ENCODE data around the gene IRX6. TPM values are rescaled to one million over a fixed set of nuclear protein-coding genes. Genes with fewer than 3 reads are reported as not detected.

IRX6 gene
- total and polyA plus RNA-seq, 2 experiments from 2014 or later = 0.10 TPM; not detected in 1

DNA sequence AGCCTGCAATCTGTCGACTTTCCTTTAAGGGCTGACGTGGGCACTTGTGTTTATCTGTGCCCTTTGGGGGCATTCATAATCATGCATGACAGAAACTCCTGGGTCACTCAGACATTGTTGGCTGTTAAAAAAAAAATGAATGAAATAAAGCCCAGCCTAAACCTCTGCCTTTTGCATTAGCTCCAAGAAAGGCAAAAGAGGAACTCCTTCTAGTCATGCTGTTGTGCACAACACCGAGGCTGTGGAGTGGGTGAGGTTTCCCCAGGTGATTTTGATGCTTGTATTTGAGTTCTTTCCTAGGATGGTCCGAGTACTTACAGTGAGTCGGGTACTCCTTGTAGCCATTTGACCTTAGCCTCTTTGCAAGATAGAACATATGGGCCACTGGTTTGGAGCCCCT is 49.6 kb upstream of the IRX6 start:
- no peak overlapping the region for H3K4me3 Mint-ChIP-seq
- Histone ChIP-seq H4K20me1 (replicated peaks; ENCODE audit: insufficient read depth) (no peaks in the 10 kb centered on the region), H3F3A (replicated peaks; ENCODE audit: low read depth) (no peaks in the 10 kb centered on the region), H3K9me2 (ENCODE audit: insufficient read depth) (peaks cover 8% of the 10 kb centered on the region; the same call in 1 of the 2 replicates), H3K79me2 (replicated peaks; ENCODE audit: insufficient read depth) (no peaks in the 10 kb centered on the region), H3K4me1 (ENCODE audit: insufficient read depth) (no peaks in the 10 kb centered on the region), H3K4me3 (no peak overlapping the region), H2AFZ (no peak overlapping the region), H3K36me3 (ENCODE audit: insufficient read depth) (no peaks in the 10 kb centered on the region), H3K27ac (ENCODE audit: low read depth) (no peak overlapping the region), H3K27me3 (ENCODE audit: insufficient read depth) (no peaks in the 10 kb centered on the region), H3K4me2 (no peak overlapping the region)
- H3K36me3 Mint-ChIP-seq (ENCODE audit: low read depth) = no peaks in the 10 kb centered on the region
- TF ChIP-seq CREB1 (CRISPR knock-in tag; IDR thresholded peaks at IDR 0.05; ENCODE audit: low read depth) = no peak
- no peak for TF ChIP-seq STAT1 (IDR thresholded peaks at IDR 0.05; ENCODE audit: unreplicated experiment)
- TF ChIP-seq, protein P1, sequence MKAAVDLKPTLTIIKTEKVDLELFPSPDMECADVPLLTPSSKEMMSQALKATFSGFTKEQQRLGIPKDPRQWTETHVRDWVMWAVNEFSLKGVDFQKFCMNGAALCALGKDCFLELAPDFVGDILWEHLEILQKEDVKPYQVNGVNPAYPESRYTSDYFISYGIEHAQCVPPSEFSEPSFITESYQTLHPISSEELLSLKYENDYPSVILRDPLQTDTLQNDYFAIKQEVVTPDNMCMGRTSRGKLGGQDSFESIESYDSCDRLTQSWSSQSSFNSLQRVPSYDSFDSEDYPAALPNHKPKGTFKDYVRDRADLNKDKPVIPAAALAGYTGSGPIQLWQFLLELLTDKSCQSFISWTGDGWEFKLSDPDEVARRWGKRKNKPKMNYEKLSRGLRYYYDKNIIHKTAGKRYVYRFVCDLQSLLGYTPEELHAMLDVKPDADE (IDR thresholded peaks at IDR 0.05) = no peak
- TF ChIP-seq, protein P2, sequence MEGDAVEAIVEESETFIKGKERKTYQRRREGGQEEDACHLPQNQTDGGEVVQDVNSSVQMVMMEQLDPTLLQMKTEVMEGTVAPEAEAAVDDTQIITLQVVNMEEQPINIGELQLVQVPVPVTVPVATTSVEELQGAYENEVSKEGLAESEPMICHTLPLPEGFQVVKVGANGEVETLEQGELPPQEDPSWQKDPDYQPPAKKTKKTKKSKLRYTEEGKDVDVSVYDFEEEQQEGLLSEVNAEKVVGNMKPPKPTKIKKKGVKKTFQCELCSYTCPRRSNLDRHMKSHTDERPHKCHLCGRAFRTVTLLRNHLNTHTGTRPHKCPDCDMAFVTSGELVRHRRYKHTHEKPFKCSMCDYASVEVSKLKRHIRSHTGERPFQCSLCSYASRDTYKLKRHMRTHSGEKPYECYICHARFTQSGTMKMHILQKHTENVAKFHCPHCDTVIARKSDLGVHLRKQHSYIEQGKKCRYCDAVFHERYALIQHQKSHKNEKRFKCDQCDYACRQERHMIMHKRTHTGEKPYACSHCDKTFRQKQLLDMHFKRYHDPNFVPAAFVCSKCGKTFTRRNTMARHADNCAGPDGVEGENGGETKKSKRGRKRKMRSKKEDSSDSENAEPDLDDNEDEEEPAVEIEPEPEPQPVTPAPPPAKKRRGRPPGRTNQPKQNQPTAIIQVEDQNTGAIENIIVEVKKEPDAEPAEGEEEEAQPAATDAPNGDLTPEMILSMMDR (conservative IDR thresholded peaks at IDR 0.05; ENCODE audit: low read depth in 2 of 2) = no peak
- TF ChIP-seq, protein P3, sequence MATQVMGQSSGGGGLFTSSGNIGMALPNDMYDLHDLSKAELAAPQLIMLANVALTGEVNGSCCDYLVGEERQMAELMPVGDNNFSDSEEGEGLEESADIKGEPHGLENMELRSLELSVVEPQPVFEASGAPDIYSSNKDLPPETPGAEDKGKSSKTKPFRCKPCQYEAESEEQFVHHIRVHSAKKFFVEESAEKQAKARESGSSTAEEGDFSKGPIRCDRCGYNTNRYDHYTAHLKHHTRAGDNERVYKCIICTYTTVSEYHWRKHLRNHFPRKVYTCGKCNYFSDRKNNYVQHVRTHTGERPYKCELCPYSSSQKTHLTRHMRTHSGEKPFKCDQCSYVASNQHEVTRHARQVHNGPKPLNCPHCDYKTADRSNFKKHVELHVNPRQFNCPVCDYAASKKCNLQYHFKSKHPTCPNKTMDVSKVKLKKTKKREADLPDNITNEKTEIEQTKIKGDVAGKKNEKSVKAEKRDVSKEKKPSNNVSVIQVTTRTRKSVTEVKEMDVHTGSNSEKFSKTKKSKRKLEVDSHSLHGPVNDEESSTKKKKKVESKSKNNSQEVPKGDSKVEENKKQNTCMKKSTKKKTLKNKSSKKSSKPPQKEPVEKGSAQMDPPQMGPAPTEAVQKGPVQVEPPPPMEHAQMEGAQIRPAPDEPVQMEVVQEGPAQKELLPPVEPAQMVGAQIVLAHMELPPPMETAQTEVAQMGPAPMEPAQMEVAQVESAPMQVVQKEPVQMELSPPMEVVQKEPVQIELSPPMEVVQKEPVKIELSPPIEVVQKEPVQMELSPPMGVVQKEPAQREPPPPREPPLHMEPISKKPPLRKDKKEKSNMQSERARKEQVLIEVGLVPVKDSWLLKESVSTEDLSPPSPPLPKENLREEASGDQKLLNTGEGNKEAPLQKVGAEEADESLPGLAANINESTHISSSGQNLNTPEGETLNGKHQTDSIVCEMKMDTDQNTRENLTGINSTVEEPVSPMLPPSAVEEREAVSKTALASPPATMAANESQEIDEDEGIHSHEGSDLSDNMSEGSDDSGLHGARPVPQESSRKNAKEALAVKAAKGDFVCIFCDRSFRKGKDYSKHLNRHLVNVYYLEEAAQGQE (IDR thresholded peaks at IDR 0.05; ENCODE audit: unreplicated experiment) = no peak
- no peak for TF ChIP-seq EZH2phosphoT487 (IDR thresholded peaks at IDR 0.05; ENCODE audit: unreplicated experiment)
- no peak for TF ChIP-seq JUNB (IDR thresholded peaks at IDR 0.05; ENCODE audit: unreplicated experiment)
- no peak for TF ChIP-seq EZH2 (IDR thresholded peaks at IDR 0.05; ENCODE audit: low read depth, unreplicated experiment)
- TF ChIP-seq POLR2AphosphoS5 (IDR thresholded peaks at IDR 0.05; ENCODE audit: low read depth) = no peak
- TF ChIP-seq, protein P4, sequence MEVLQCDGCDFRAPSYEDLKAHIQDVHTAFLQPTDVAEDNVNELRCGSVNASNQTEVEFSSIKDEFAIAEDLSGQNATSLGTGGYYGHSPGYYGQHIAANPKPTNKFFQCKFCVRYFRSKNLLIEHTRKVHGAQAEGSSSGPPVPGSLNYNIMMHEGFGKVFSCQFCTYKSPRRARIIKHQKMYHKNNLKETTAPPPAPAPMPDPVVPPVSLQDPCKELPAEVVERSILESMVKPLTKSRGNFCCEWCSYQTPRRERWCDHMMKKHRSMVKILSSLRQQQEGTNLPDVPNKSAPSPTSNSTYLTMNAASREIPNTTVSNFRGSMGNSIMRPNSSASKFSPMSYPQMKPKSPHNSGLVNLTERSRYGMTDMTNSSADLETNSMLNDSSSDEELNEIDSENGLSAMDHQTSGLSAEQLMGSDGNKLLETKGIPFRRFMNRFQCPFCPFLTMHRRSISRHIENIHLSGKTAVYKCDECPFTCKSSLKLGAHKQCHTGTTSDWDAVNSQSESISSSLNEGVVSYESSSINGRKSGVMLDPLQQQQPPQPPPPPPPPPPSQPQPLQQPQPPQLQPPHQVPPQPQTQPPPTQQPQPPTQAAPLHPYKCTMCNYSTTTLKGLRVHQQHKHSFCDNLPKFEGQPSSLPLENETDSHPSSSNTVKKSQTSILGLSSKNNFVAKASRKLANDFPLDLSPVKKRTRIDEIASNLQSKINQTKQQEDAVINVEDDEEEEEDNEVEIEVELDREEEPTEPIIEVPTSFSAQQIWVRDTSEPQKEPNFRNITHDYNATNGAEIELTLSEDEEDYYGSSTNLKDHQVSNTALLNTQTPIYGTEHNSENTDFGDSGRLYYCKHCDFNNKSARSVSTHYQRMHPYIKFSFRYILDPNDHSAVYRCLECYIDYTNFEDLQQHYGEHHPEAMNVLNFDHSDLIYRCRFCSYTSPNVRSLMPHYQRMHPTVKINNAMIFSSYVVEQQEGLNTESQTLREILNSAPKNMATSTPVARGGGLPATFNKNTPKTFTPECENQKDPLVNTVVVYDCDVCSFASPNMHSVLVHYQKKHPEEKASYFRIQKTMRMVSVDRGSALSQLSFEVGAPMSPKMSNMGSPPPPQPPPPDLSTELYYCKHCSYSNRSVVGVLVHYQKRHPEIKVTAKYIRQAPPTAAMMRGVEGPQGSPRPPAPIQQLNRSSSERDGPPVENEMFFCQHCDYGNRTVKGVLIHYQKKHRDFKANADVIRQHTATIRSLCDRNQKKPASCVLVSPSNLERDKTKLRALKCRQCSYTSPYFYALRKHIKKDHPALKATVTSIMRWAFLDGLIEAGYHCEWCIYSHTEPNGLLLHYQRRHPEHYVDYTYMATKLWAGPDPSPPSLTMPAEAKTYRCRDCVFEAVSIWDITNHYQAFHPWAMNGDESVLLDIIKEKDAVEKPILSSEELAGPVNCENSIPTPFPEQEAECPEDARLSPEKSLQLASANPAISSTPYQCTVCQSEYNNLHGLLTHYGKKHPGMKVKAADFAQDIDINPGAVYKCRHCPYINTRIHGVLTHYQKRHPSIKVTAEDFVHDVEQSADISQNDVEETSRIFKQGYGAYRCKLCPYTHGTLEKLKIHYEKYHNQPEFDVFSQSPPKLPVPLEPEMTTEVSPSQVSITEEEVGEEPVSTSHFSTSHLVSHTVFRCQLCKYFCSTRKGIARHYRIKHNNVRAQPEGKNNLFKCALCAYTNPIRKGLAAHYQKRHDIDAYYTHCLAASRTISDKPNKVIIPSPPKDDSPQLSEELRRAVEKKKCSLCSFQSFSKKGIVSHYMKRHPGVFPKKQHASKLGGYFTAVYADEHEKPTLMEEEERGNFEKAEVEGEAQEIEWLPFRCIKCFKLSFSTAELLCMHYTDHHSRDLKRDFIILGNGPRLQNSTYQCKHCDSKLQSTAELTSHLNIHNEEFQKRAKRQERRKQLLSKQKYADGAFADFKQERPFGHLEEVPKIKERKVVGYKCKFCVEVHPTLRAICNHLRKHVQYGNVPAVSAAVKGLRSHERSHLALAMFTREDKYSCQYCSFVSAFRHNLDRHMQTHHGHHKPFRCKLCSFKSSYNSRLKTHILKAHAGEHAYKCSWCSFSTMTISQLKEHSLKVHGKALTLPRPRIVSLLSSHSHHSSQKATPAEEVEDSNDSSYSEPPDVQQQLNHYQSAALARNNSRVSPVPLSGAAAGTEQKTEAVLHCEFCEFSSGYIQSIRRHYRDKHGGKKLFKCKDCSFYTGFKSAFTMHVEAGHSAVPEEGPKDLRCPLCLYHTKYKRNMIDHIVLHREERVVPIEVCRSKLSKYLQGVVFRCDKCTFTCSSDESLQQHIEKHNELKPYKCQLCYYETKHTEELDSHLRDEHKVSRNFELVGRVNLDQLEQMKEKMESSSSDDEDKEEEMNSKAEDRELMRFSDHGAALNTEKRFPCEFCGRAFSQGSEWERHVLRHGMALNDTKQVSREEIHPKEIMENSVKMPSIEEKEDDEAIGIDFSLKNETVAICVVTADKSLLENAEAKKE (CRISPR knock-in tag; IDR thresholded peaks at IDR 0.05) = no peak
- TF ChIP-seq ZNF331 (CRISPR knock-in tag; IDR thresholded peaks at IDR 0.05; ENCODE audit: low read depth) = no peak
- no peak for TF ChIP-seq NANOG (IDR thresholded peaks at IDR 0.05; ENCODE audit: borderline replicate concordance)
- no peak for TF ChIP-seq ZNF114 (CRISPR knock-in tag; IDR thresholded peaks at IDR 0.05)
- peaks cover 2% of the 10 kb centered on the region for H3K27me3 Mint-ChIP-seq (ENCODE audit: insufficient read depth, low read depth, poor library complexity)
- ATAC-seq = no peak
- 0 out of 3 replicates have a peak, but pooled peaks cover 3% of the 10 kb centered on the region for H3K4me1 Mint-ChIP-seq
- H3K27ac Mint-ChIP-seq = no peak overlapping the region; the same call in 1 of the 2 replicates
- DNase-seq (ENCODE audit: low spot score) = no peak
- no peaks in the 10 kb centered on the region; the same call in 2 of the 3 replicates for H3K9me3 Mint-ChIP-seq

Measured in GM23338 (cell line).